Tibial artery (tissue), 4 donors: Measurements from ENCODE around the gene SNRNP35.
"Not testable (repeated sequence)": the region's sequence is repeated elsewhere in the genome, so short reads cannot be mapped to it uniquely, and the experiment has no call there.

Source experiments
- DNase-seq, 2 donors: peaks; one replicate each; pipeline ENCODE4 v3.0.0-alpha.2; 2019
- H3K27ac ChIP-seq, 2 donors: fragments of 200-600 bp; sonication (generic) in 1 of 2; 1 replicate in 1 of 2; 2 replicates in 1 of 2; pipeline ENCODE4 v1.5.1; 2018 to 2019; ENCODE audit warnings: mild to moderate bottlenecking in 1 of 2
- H3K27me3 ChIP-seq, 2 donors: fragments of 200-600 bp; sonication (generic) in 1 of 2; one replicate each; pipeline versions ENCODE4 v1.5.1 to v1.6.0; 2016 to 2019
- H3K36me3 ChIP-seq, 3 donors: fragments of 200-600 bp; sonication (generic) in 2 of 3; one replicate each; pipeline ENCODE4 v1.5.1; 2016 to 2019; ENCODE audit warnings: mild to moderate bottlenecking in 2 of 3
- H3K4me1 ChIP-seq, 4 donors: fragments of 200-600 bp; sonication (generic) in 2 of 4; 1 replicate in 3 of 4; 2 replicates in 1 of 4; pipeline ENCODE4 v1.5.1; 2016 to 2019
- H3K4me3 ChIP-seq, 2 donors: fragments of 200-600 bp; sonication (generic) in 1 of 2; 1 replicate in 1 of 2; 2 replicates in 1 of 2; pipeline ENCODE4 v1.5.1; 2018 to 2019; ENCODE audit warnings: mild to moderate bottlenecking in 2 of 2
- H3K9me3 ChIP-seq, 3 donors: fragments of 200-600 bp; sonication (generic) in 1 of 3; one replicate each; pipeline ENCODE4 v1.5.1; 2016 to 2019
- intact Hi-C: fragments of 100-400 bp; cut with DNase I; formaldehyde crosslinking; loops from one replicate; pipeline ENCODE4 v1.15.0; 2023; ENCODE audit warnings: low total_unique reads
- TF ChIP-seq, protein P1 (sequence below), 2 experiments: fragments of 200-600 bp in 1 of 2; fragments of 450-650 bp in 1 of 2; IDR thresholded peaks; one replicate each; pipeline ENCODE4 v1.5.1; 2017 to 2019; ENCODE audit warnings: antibody characterized with exemption in 2 of 2, mild to moderate bottlenecking in 1 of 2, moderate library complexity in 1 of 2

Gene SNRNP35

DNA sequence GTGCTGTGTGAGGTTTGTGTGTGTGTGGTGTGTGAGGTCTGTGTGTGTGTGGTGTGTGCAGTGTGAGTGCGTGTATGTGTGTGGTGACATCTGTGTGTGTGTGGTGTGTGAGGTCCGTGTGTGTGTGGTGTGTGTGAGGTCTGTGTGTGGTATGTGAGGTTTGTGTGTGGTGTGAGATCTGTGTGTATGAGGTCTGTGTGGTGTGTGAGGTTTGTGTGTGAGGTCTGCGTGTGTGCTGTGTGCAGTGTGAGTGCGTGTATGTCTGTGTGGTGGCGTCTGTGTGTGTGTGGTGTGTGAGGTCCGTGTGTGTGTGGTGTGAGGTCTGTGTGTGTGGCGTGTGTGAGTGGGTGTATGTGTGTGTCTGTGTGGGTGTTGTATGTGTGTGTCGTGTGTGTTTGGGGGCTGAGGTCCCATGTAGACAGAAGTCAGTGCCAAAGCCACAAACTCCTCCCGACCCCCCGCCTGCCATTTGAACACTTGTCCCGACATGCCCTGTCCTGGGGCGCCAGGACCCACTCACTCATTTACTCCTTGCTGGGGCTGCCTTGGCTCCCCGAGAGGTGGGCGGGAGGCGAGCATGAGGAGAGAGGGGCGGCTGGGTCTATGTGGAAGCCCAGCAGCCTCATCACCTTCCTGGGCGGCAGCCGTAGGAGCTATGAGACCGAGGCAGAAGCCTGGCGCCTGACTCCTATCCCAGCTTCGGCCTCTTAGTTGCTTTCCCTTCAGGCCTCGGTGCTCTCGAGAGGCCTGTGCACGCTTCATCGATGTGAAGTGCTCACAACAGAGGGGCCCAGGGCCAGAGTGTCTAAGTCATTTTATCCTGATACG, 55.1 kb downstream of the SNRNP35 start:
- H3K27me3 ChIP-seq: no peaks in the 10 kb centered on the region
- peaks cover 20 to 75% (median 43%) of the 10 kb centered on the region in 3 donors for H3K36me3 ChIP-seq
- peaks cover 0 to under 1% (median 0%) of the 10 kb centered on the region in 4 donors for H3K4me1 ChIP-seq
- no peak for DNase-seq
- TF ChIP-seq, protein P1, sequence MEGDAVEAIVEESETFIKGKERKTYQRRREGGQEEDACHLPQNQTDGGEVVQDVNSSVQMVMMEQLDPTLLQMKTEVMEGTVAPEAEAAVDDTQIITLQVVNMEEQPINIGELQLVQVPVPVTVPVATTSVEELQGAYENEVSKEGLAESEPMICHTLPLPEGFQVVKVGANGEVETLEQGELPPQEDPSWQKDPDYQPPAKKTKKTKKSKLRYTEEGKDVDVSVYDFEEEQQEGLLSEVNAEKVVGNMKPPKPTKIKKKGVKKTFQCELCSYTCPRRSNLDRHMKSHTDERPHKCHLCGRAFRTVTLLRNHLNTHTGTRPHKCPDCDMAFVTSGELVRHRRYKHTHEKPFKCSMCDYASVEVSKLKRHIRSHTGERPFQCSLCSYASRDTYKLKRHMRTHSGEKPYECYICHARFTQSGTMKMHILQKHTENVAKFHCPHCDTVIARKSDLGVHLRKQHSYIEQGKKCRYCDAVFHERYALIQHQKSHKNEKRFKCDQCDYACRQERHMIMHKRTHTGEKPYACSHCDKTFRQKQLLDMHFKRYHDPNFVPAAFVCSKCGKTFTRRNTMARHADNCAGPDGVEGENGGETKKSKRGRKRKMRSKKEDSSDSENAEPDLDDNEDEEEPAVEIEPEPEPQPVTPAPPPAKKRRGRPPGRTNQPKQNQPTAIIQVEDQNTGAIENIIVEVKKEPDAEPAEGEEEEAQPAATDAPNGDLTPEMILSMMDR (IDR thresholded peaks at IDR 0.05): no peak
- H3K4me3 ChIP-seq: no peak overlapping the region
- intact Hi-C loops: no loop called here
- no peaks in the 10 kb centered on the region for H3K9me3 ChIP-seq
- H3K27ac ChIP-seq: peak overlapping the region in 1 of 2 donors; percentile 0

DNA sequence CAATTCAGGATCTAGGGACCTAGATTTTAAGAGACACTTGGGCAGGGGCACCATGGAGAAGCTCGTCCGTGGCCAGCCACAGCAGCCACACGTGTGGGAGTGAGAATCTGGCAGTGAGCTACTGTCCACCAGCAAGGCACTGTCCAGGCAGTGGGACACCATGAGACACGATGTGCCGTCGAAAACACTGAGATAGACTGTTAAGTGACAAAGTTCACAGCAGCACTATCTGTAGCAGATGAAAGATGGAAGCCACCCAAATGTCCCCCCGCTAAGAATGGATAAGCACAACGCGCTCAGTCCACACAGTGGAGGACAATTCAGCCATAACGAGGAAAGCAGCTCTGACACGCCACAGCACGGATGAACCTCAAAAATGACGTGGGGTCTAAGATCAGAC, 55.9 kb downstream of the SNRNP35 start:
- no peak for DNase-seq
- Histone ChIP-seq H3K9me3 (no peaks in the 10 kb centered on the region), H3K27me3 (no peaks in the 10 kb centered on the region), H3K36me3 (peaks cover 23 to 73% (median 48%) of the 10 kb centered on the region in 3 donors), H3K4me3 (no peak overlapping the region), H3K4me1 (peaks cover 0 to 8% (median 3%) of the 10 kb centered on the region in 4 donors), H3K27ac (peak overlapping the region in 1 of 2 donors; percentile 0)
- TF ChIP-seq, protein P1 (IDR thresholded peaks at IDR 0.05): no peak
- intact Hi-C loops: no loop called here

DNA sequence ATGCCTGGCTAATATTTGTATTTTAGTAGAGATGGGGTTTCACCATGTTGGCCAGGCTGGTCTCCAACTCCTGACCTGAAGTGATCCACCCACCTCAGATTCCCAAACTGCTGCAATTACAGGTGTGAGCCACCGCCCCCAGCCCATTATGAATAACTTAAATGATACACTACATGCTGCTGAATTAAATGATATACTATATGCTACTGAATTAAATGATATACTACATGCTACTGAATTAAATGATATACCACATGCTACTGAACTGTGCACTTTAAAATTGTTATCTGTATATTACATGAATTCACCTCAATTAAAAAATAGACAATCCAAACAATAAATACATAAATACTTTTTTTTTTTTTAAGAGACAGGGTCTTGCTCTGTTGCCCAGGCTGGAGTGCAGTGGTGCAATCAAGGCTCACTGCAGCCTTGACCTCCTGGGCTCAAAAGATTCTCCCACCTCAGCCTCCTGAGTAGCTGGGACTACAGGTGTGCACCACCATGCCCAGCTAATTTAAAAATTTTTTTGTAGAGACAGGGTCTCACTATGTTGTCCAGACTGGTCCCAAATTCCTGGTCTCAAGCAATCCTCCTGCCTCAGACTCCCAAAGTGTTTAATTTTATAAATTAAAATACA, 56.8 kb downstream of the SNRNP35 start:
- H3K9me3 ChIP-seq, H3K4me3 ChIP-seq, H3K27me3 ChIP-seq, DNase-seq, H3K27ac ChIP-seq, intact Hi-C loops: not testable (repeated sequence)
- H3K36me3 ChIP-seq: peaks cover 23 to 67% (median 48%) of the 10 kb centered on the region in 3 donors
- H3K4me1 ChIP-seq: peaks cover 0 to 17% (median 11%) of the 10 kb centered on the region in 4 donors

DNA sequence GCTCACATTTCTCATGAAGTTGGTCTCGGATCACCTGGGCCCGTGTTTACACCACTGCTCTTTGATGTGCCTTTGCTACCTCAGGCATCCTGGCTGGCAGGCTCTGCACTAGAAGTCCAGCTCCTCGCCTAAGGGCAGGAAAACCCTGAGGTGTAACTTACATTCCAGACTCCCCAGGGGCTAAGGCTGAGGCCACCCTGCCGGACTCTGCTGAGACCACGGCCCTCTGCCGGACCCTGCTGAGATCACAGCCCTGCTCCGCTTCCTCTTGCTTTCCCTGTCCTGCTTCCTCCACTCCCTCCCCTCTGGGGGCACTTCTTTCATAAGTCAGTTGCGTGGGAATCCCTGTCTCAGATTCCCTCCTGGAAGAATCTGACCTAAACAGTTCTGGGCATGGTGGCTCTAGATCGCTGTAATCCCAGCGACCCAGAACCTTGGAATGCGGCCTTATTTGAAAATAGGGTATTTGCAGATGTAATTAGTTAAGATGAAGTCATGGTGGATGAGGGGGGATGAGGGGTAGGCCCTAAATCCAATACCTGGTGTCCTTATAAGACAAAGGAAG, 58.4 kb downstream of the SNRNP35 start:
- Histone ChIP-seq H3K27ac (peak overlapping the region; percentile 32 to 43), H3K4me3 (no peak overlapping the region), H3K4me1 (peaks cover 0 to 27% (median 16%) of the 10 kb centered on the region in 4 donors), H3K36me3 (peaks cover 23 to 65% (median 48%) of the 10 kb centered on the region in 3 donors), H3K9me3 (no peaks in the 10 kb centered on the region), H3K27me3 (no peaks in the 10 kb centered on the region)
- DNase-seq: no peak
- intact Hi-C loops: no loop called here
- TF ChIP-seq, protein P1 (IDR thresholded peaks at IDR 0.05): no peak
